Measurements from ENCODE around the gene TMEM63B. TPM values are rescaled to one million over a fixed set of nuclear protein-coding genes. Genes with fewer than 3 reads are reported as not detected.

Gene TMEM63B
- 22.8 and 27.7 TPM in 2 replicates for total RNA-seq

DNA sequence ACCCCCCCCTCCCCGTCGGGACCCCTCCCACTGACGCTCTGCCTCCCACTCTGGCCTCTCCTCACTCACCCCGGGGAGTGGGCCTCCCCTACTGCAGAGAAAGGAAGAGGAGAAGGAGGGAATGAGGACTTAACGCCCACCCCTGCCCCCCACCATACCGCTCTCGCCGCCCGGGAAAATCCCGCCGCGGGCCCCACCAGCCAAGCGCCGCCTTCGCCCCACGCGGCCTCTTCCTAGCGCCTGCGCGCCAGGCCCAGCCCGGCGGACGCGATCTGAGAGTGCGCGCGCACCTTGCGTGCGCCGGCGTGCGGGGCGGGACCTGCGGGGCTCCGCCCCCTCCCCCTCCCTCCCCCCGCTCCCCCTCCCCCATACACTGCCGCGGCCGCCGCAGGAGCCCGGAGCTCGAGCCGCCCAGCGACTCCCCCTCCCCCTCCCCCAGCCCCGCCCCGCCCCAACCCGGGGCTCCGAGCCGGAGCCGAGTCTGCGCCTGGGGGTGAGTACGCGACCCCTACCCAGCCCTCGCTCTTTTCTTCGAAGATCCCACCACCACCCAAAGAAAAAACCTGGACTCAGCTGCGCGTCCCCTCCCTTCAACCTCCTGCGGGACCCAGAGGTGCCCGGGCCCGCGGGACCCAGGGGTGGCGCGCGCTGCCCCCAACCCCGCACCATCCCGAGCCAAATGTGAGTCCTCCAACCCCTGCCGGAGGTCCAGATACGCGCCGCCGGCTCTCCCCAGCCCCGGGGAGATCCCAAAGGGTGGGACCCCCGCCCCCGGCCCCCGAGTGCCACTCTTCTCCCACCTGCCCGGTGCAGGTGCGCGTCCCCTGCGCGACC is at the start of gene TMEM63B, which contains the start of gene MRPL14:
TMEM63B (plus strand) TSS at position 369 of the 834 bp plus-strand sequence. CDS start 7,031 bp downstream, outside the sequence.
MRPL14 (minus strand) TSS at position 267 of the 834 bp plus-strand sequence. CDS start 10,841 bp downstream, outside the sequence.

DNA sequence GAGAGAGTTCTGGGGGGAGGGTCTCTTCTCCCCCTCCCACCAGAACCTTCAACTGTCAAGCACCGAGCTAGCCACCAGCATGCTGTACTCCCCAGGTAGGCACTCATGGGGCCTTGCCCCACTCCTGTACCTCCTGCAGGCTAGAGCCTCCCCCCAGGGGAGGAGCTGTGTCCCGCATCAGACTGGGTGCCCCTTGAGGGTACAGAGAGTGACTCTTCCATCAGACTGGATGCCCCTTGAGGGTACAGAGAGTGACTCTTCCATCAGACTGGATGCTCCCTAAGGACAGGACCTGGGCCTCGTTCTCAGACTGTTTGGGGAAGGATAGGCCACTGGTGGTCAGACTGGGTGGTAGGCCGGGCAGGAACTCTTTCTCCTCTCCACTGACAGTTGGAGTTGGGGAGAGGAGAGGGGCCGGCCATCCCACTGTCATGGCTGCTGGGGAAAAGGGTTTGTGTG is 31.4 kb downstream of the TMEM63B start, which contains the start of gene CAPN11:
CAPN11 (plus strand) TSS at position 51 of the 459 bp plus-strand sequence; CDS start at position 80, 29 bp downstream.

Other genes starting within 250 kb of the TMEM63B start
- gene MRPL14, start 102 bp upstream of the TMEM63B start, total RNA-seq: 43.1 and 69.8 TPM in 2 replicates
- not detected in 2 replicates for gene CAPN11, start 31.3 kb downstream of the TMEM63B start, total RNA-seq
- 2.0 TPM in 1 of 2 replicates, not detected in the other for gene MYMX, start 89.4 kb downstream of the TMEM63B start, total RNA-seq
- 20.0 and 33.6 TPM in 2 replicates for gene SLC29A1, start 96.0 kb downstream of the TMEM63B start, total RNA-seq
- 797 and 817 TPM in 2 replicates for gene HSP90AB1, start 119.5 kb downstream of the TMEM63B start, total RNA-seq
- 82.9 and 95.5 TPM in 2 replicates for gene SLC35B2, start 130.0 kb downstream of the TMEM63B start, total RNA-seq
- gene NFKBIE, start 138.0 kb downstream of the TMEM63B start, total RNA-seq: 12.7 and 25.2 TPM in 2 replicates
- gene TMEM151B, start 142.9 kb downstream of the TMEM63B start, total RNA-seq: not detected in 2 replicates
- 13.3 and 17.7 TPM in 2 replicates for gene AARS2, start 185.8 kb downstream of the TMEM63B start, total RNA-seq
- gene SPATS1, start 215.1 kb downstream of the TMEM63B start, total RNA-seq: not detected in 2 replicates

All from epithelial cell of alveolus of lung (primary cell).